8988T (cell line): Measurements from ENCODE around the gene PPP2R5C.

Source experiments
- DNase-seq: peaks from one replicate; pipeline ENCODE4 v3.0.0; 2011

The PPP2R5C gene

DNA sequence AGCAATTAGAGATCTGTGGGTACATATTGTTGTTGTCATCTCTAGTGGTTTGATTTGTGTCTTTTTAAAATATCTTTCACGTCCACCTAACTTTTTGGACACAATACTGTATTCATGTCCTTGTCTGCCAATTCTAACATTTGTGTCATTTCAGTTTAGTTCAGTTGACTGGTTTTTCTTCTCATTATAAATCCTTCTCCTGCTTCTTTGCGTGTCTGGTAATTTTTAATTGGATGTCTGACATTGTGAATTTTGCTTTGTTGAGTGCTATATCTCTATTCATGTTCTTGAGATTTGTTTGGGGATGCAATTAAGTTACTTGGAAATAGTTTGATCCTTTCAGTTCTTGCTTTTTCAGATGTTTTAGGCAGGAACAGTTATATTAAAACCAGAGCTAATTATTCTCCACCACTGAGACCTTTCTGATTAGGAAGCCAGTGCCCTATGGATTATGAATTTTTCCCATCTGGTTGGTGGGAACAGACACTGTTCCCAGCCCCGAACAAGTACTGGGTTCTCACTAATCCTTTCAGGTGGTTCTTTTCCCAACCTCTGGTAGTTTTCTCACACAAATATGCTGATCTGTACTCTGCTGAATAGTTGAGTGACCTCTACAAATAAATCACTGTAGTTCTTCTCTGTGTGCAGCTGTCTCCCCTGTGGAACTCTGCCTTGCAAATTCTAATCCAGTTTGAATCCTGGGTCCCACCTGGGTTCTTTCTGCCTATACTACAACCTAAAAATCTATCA, 111.7 kb downstream of the PPP2R5C start:
- no peak for DNase-seq

DNA sequence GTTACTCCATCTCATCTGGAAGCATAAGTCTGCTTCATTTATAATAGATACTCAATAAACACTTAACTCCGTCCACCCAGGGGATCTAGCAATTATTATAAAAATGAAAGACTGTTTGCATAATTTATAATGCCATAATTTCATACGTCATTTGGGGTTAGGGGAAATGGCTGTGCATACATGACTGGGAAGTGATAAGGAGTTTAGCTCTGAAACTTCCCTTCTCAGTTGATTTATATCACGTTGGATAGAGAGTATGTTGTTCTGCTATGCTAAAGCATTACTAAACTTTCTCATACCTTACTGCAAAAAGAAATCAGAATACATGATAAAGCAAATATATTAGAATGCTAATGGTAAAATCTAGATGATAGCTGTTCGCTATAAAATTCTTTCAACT, 112.5 kb downstream of the PPP2R5C start:
- DNase-seq = no peak

DNA sequence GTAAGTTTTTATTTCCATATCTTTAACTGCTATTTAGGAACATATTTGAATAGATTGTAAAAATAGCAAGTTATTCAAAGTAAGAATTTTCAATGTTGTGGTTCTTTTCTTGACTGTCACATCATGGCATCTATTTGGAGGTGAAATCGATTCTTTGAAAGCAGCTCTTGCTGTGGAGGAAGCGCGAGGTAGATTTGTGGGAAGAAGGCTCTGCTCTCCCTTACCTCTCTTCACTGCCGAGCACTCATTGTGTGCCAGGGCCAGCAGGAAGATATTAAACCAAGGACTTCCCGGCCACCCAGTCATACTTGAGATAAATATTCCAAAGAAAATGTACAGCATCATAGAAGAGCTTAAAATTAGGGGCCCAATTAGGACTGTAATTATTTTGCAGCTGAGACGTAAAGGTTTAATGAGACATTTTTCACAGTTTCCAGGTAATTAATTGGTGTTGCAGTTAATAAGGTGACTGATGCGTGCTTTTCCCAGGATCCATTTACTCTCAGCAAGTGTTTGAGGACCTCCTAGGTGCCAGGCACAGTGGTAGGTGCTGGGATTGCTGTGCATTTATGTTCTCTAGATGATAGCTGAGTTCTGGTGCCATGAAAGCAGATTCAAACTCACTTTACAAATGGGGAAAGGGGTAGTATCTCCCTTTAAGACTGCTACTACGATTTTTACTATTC, 113.7 kb downstream of the PPP2R5C start:
- DNase-seq = no peak

GRCh38 chr14:101875727-101876554, 114.4 kb downstream of the PPP2R5C start:
- DNase-seq = no peak

DNA sequence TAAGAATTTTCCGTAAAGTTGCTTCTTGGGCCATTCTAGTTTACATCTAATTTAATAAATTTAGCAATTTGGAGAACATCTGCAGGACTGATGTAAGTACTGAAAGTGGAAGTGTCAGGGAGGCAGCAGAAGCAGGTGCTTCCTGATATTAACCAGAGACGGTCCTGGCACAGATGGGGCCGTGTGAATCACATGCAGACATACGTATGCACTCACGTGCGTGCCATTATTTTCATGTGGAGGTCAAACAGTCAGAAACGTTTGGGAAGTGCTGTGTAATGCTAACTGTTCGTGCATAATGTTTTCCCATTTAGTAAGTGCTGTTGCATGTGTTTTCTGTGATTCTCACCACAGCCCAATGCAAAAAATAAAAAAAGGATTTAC, 115.0 kb downstream of the PPP2R5C start:
- no peak for DNase-seq

DNA sequence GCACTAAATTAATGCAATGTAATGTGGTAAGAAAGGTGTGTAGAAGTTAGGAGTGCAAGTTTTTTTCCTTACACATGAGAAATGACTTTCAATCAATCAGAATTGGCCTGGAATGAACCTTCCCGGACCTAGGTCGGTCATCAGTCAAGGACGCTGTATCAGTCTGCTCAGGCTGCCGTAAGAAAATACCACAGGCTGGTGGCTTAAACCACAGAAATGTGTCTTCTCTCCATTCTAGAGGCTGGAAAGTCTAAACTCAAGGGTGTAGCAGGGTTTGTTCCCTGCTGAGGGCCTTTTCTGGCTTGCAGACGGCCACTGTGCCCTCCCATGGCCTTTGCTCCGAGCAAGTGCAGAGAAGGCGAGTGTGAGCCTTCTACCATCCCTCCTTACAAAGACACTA, 116.3 kb downstream of the PPP2R5C start:
- DNase-seq = no peak

DNA sequence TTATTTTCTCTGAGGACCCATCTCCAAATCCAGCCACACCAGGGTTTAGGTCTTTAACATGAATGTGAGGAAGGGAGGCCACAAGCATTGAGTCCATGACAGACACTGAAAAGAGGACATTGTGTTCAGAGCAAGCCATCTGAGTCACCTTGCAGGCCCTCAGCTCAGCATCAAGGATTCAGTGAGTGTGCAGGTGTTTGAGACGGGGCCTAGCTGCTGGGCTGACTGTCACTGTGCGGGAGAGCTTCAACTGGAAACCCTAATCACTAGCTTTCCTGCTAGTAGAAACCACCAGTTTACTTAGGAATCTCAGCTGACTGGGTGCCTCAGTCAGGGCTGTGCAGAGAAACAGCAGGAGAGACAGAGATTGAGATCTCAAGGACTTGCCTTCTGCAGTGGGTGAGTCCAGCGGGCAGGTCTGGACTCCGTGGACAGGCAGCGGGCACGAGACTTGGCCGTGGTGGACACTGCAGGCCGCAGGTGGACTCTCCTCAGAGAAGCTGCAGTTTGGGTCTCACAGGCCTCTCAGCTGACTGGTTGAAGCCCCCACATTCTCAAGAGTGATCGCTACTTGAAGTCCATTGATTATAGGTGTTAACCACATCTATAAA, 116.8 kb downstream of the PPP2R5C start:
- no peak for DNase-seq

DNA sequence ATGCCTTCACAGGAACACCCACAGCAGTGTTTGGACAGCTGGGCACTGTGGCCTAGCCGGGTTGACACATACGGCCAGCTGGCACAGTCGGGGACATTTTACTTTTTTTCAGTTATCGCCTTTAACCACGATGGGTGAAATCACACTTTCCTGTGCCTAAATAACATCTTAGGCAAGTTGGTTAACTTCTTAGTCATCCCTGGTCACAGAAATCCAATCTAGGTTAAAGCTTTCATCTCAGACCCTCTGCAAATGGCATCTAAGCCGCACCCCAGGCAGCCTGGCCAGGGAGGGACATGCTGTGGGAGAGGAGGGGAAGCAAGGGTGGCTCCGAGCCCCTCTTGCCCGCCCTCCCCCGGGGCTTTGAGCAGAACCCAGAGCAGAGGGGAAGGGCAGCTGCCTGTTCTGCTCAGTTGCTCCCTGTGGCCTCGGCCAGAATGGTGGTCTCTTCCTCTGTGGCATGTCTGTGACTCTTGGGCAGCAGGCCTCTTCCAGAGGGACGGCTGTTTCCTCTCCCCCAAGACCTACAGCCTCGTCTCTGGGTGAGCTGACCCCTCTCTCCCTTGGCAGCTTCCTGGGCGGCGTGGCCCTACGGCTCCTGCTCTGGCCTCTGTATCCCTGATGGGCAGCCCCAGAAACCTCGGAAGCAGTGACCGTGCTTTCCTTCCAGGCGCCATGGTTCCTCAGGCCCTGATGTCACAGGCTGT, 117.5 kb downstream of the PPP2R5C start:
- DNase-seq = no peak

DNA sequence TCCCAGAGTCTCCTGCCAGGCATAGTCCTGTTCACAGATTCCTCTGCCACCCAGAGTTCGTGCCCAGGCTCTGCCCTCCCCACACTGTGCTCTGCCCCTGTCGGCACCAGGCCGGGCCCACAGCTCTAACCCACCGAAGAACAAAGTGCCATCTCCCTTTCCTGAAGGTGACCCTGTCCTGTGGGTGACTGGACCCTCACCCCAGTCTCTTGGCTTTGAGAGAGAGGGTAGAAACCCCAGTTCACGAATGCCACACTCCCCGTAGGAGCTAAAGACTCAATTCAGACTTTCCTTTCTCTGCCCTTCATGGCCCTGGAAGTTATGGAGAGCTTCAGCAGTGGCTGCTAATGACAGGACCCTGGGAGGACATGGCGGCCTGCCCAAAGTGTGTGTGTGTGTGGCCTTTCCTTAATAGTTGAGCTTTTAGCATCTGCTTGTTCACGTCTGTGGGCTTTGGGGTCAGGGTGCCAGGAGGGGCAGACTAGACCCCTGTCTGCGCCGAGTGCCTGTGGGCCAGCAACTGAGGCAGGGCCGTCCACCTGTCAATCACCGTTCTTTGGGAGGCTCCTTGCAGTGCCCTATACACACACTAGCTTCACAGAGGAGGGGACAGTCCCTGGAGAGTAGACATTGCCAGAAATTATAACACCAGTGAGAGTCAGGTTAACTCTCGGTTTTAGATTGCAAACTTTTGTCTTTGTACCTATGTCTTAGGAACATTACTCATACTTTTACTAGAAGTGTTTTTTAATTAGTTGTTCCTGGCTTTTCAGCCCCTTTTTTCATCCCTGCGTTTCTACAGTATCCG, 118.2 kb downstream of the PPP2R5C start:
- no peak for DNase-seq

DNA sequence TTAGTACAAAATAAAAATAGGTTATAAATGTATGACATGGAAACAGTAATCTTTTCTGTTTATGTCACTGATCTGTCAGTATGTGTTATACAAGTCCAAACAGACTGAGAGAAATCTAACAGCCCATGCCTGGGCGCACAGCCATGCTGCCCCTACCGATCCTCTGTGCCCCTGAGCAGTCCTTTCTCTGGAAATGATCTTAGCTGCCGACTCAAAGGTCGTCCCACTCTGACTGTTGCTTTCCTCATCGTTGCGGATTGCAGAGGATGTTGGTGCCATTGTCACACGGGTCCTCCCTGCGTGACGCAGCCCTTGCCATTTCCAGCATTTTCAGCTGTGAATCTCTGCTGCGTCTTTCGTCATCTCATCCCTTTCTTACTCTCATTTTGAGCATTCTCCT, 119.9 kb downstream of the PPP2R5C start:
- DNase-seq = no peak

GRCh38 chr14:101882141-101882935, 120.8 kb downstream of the PPP2R5C start:
- no peak for DNase-seq

DNA sequence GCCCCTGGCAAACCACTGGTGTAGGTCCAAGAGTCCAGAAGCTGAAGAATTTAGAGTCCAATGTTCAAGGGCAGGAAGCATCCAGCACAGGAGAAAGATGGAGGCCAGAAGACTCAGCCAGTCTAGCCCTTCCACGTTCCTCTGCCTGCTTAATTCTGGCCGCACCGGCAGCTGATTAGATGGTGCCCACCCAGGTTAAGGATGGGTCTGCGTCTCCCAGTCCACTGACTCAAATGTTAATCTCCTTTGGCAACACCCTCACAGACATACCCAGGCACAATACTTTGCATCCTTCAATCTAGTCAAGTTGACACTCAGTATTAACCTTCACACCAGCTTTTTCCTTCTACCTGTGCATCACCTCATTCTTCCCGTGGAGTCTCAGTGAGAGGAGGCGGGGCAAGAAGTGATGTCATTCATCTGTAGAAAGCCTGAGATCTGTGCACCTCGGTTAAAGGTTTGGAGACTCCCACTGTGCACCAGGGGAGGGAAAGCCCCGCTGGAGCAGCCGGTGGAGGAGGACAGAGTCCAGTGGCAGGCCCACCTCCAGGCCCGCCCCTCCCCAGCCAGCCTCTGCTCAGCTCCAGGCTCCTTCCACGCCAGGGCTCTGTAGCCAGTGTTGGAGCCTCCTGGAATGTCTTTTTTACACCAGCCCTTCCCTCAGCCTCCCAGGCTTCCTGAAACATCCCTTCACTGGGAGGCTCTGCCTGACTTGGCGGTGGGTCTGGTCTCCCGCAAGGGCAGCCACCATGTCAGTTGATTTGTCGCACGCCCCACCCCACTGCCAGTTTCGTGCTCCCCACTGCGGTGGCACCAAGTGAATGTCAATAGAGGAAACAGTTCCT, 122.8 kb downstream of the PPP2R5C start:
- DNase-seq = no peak

DNA sequence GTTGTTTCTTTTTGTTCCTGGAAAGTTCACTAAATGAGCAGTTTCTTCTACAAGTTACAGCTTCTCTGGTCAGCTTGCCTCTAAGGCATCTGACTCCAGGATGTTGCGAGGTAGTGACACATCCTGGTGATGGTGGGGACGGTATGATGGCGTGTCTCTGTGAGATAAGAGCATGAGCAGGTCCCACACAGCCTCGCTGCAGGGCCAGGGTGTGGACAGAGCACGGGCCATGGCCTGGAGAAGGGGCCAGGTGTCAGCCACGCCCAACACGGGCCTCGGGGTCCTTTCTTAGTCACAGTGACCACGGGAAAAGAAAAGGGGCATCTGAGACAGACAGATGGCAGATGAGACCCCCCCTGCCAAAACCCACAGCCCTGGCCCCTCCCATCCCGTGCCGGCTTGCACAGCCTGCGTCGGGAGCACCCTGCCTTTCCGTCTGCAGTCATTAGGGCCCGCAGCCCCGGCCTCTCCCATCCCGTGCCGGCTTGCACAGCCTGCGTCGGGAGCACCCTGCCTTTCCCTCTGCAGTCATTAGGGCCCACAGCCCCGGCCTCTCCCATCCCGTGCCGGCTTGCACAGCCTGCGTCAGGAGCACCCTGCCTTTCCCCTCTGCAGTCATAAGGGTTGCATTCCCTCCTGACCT, 123.5 kb downstream of the PPP2R5C start:
- DNase-seq = no peak

DNA sequence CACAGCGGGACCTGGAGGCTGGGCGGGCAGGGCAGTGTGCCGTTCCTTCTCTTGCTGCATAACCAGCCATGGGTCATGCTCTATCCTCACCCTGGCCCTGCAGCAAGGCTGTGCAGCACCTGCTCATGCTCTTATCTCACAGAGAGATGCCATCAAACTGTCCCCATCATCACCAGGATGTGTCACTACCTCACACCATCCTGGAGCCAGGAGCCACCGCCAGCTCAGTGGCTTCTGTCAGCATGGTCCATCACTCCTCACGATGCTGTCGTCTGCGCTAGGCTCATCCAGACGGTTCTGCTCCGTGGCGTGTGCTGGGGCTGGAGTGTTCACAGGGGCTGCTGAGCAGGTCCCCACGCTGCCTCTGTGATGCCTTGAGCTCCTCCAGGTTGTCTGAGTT, 125.7 kb downstream of the PPP2R5C start:
- no peak for DNase-seq

DNA sequence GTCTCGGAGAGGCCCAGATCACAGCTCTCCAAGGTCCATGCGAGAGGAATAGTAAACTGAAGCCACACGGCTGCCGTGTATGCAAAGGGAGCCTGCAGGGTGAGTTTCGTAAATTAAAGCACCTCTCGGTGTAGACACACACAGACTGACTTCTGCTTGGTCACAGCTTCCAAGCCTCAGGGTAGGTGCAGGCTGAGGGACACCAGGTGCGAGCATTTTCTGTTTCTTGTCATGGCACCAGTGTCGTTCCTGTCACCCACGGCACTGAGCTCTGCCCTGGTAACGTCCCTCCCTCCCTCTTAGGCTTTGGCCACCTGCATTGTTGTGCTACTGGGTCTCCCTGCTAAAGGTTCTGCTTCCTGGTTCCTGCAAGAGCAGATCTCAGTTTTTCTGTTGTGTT, 126.7 kb downstream of the PPP2R5C start:
- DNase-seq = no peak

- no peak for DNase-seq
Measured at GRCh38 chr14:101889366-101889765, 127.9 kb downstream of the PPP2R5C start.

- DNase-seq = no peak
Measured at GRCh38 chr14:101889898-101890297, 128.4 kb downstream of the PPP2R5C start.

DNA sequence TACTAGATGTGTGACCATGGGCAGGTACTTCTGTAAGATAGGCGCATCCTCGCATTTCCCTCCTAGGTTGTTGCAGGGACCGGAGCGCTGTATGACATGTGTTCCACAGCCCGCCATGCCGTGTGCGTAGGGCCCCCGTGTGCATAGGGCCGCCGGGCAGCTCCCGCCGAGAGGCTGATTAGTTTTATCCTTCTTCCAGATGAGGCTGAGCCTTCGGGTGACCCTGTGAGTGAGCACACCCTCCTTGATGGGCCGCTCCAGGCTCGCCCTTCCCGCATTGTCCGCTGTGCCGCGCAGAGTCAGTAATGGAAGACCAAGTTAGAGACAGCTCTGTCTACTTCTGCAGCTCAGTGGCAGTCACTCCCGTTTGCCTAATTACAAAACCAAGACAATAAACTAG, 130.0 kb downstream of the PPP2R5C start:
- no peak for DNase-seq

DNA sequence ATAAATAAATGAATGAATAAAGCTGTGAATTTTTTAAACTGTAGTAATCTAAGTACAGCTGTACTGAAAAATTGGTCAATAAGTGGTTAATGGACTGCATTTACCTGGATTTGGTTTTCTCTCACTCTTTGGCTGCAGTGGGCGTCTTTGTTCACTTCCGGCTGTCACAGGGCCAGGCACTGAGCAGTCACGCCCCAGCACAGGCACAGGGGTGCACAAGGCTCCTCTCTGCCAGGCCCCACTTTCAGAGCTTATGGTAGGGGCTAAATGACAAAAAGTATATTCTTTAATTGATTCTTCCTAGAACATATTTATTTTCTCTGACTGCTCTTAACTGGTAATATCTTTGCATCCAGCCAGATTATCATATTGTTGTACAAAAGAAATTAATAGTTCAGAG, 132.2 kb downstream of the PPP2R5C start:
- DNase-seq = no peak
